AG09319 (cell line): ENCODE data around the gene DARS1.

Experiments
- DNase-seq: peaks from one replicate; pipeline ENCODE4 v3.0.0-alpha.2; 2010; ENCODE audit warnings: low read depth; ENCODE audit errors: extremely low read depth
- TF ChIP-seq, protein P1 (sequence below): IDR thresholded peaks from 2 replicates; pipeline ENCODE4 v1.5.1; 2011; ENCODE audit warnings: low read depth, mild to moderate bottlenecking, inconsistent platforms, low read length, moderate library complexity

Gene DARS1

GRCh38 chr2:135944625-135945024 lies 40.8 kb downstream of the DARS1 start:
- TF ChIP-seq, protein P1, sequence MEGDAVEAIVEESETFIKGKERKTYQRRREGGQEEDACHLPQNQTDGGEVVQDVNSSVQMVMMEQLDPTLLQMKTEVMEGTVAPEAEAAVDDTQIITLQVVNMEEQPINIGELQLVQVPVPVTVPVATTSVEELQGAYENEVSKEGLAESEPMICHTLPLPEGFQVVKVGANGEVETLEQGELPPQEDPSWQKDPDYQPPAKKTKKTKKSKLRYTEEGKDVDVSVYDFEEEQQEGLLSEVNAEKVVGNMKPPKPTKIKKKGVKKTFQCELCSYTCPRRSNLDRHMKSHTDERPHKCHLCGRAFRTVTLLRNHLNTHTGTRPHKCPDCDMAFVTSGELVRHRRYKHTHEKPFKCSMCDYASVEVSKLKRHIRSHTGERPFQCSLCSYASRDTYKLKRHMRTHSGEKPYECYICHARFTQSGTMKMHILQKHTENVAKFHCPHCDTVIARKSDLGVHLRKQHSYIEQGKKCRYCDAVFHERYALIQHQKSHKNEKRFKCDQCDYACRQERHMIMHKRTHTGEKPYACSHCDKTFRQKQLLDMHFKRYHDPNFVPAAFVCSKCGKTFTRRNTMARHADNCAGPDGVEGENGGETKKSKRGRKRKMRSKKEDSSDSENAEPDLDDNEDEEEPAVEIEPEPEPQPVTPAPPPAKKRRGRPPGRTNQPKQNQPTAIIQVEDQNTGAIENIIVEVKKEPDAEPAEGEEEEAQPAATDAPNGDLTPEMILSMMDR, result no peak
- DNase-seq, result no peak

DNA sequence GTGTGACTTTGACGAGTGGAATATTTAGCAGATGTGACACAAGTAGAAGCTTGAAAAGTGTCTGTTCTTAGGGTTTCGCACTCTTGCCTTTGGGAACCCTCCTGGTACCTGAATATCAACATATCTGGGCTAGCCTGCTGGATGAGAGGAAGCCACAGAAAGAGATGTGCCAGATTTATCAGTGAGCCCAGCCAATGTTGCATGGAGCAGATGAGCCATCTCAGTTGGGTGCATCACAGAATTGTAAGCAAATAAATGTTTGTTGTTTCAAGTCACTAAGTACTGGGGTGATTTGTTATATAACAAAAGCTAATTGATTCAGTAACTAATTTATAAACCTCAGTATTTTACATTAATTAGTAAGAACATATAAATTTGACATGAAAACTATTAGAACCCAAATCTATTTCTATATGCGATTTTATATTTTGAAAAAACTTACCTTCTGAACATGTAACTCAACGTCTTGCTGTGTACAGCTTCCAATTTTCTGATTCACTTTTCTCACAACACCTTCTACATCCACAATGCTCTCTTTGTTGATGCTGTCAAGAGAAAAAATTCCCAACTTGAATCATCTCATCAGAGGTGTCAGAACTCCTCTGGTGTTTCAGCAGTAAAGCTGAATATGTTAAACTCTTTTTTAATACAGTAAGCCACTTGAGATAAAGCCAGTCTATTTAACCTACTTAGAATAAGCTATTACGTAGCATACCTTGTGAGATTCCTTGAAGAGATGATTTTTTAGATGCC lies 42.3 kb downstream of the DARS1 start:
- no peak for DNase-seq
- TF ChIP-seq, protein P1, result no peak

DNA sequence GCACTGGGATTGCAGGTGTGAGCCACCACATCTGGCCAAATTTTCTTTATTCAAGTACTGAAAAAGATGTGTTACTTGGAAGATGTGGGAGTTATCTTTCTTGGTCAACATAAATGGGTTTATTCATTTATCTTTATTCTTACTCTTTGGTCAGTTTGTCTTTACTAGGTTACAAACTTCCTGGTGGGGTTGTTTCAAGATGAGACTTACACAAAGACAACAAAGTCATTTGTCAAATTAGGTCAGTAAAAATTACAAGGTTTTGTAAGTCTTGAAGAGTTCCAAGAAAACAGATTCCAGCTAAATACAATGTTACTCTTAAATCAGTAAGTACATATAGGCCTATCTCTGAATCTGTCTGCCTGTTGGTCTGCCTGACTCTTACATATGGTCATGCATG lies 48.9 kb downstream of the DARS1 start:
- no peak for DNase-seq
- TF ChIP-seq, protein P1, result no peak

DNA sequence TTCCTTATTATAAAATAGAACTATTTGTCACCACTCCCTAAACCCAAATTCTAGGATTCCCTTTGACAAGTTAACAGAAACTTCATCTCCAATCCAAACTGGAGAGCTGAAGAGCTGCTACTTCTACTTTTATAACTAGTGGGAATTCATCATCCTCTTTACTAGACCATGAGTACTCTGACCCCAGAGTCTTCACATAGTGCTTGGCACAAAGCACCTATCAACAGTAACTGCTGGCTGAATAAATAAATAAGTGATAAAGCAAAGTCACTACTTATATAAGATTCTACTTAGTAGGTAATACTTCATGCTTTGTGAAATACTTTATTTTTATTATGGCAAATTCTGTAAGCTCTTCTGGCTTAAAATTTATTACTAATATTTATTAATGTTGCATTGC lies 49.5 kb downstream of the DARS1 start:
- TF ChIP-seq, protein P1, result no peak
- DNase-seq, result no peak

GRCh38 chr2:135931776-135932443 lies 53.5 kb downstream of the DARS1 start:
- DNase-seq, result no peak
- TF ChIP-seq, protein P1, result no peak

- TF ChIP-seq, protein P1, result no peak
- no peak for DNase-seq
Measured at GRCh38 chr2:135926605-135927004, 58.8 kb downstream of the DARS1 start.

GRCh38 chr2:135925571-135925970 lies 59.9 kb downstream of the DARS1 start:
- no peak for DNase-seq
- TF ChIP-seq, protein P1, result no peak
